ENCODE data around the gene EIF1AX.
"Not testable (repeated sequence)": the region's sequence is repeated elsewhere in the genome, so short reads cannot be mapped to it uniquely, and the experiment has no call there.

The EIF1AX gene

GRCh38 chrX:20126833-20127232 lies 14.8 kb downstream of the EIF1AX start:
- DNase-seq, result not testable (repeated sequence)

- no peak for DNase-seq
Measured at GRCh38 chrX:20124964-20125363, 16.7 kb downstream of the EIF1AX start.

GRCh38 chrX:20118065-20118824 lies 23.4 kb downstream of the EIF1AX start:
- no peak for DNase-seq

GRCh38 chrX:20116577-20117240 lies 24.9 kb downstream of the EIF1AX start, which contains the start of gene MAP7D2:
Gene MAP7D2 (minus strand): TSS chrX:20116907. CDS start chrX:20116879, 28 bp downstream.
- DNase-seq, result no peak

- DNase-seq, result no peak
Measured at GRCh38 chrX:20116087-20116576, 25.5 kb downstream of the EIF1AX start.

- no peak for DNase-seq
Measured at GRCh38 chrX:20112022-20112774, 29.4 kb downstream of the EIF1AX start.

GRCh38 chrX:20111271-20111670 lies 30.4 kb downstream of the EIF1AX start:
- no peak for DNase-seq

- no peak for DNase-seq
Measured at GRCh38 chrX:20101934-20102581, 39.6 kb downstream of the EIF1AX start.

GRCh38 chrX:20091499-20091898 lies 50.1 kb downstream of the EIF1AX start:
- no peak for DNase-seq

GRCh38 chrX:20089845-20090244 lies 51.8 kb downstream of the EIF1AX start:
- no peak for DNase-seq

- no peak for DNase-seq
Measured at GRCh38 chrX:20080277-20080676, 61.4 kb downstream of the EIF1AX start.
